Measurements from ENCODE around the gene CELF1. TPM values are rescaled to one million over a fixed set of nuclear protein-coding genes. Genes with fewer than 3 reads are reported as not detected.

The CELF1 gene
- total RNA-seq, 1 donor from 2014 or later, result 76.3 TPM

DNA sequence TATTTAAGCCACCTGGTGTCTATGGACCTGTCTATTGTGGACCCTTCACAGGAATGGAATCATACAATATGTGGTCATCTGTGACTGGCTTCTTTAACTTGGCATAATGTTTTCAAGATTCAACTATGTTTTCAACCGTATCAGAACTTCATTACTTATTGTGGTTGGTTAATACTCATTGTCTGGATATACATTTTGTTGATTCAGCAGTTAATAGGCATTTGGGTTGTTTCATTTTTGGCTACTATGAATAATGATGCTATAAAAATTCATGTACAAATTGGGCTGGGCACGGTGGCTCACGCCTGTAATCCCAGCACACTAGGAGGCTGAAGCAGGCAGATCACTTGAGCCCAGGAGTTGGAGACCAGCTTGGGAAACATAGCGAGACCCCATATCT lies 101.5 kb downstream of the CELF1 start:
- no peak for TF ChIP-seq CTCF (IDR thresholded peaks at IDR 0.05; ENCODE audit: insufficient read depth, low read length, poor library complexity, severe bottlenecking)
- no peaks in the 10 kb centered on the region for H3K27me3 ChIP-seq (ENCODE audit: control insufficient read depth, insufficient read depth, low read length)
- H3K36me3 ChIP-seq (ENCODE audit: control insufficient read depth, insufficient read depth, low read length), result no peaks in the 10 kb centered on the region
- no peak for DNase-seq (ENCODE audit: low read depth)
- H3K4me3 ChIP-seq (ENCODE audit: low read depth, low read length), result no peak overlapping the region

GRCh38 chr11:47449541-47449940 lies 103.4 kb downstream of the CELF1 start:
- no peaks in the 10 kb centered on the region for H3K27me3 ChIP-seq (ENCODE audit: control insufficient read depth, insufficient read depth, low read length)
- no peak for TF ChIP-seq CTCF (IDR thresholded peaks at IDR 0.05; ENCODE audit: insufficient read depth, low read length, poor library complexity, severe bottlenecking)

DNA sequence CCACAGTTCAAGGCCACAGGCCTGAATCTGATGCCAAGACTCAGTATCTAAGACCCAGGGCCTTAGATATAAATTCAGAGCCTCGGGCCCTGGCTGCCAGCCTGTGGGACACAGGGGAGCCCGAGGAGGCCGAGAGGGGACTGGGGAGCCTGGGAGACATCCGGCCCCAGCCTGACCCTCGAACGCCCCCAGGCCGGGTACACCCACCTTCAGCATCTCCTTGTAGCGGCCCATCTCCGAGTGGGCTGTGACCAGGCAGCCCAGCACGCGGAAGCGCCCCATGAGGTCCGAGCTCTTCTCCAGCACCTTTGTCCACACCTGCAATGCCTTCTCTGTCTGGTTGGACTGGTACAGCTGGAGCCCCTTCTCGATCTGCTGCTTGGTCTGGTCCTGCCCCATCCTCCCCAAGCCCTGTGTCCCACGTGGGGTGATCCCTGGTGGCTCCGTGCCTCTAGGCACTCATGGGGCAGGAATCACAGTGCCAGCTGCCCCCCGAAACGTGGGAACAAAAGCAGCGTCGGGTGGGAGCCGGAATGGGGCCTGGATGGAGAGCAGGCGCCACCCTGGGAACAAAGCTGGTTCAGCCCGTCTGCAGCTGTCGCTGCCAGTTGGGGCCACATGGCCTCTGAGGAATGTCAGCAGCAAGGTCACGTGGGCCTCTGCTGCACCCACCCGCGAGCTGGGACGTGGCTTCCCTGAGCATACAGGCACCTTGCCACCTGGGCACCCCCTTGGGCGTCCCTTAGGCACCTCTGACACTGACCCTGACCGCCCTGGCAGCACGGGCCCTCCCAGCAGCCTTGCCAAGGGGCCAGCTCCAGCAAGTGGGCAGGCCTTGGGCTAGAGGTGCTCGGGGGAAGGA lies 104.1 kb downstream of the CELF1 start, which contains the start of gene RAPSN:
TSS of gene RAPSN (minus strand) at position 571 of the 862 bp plus-strand sequence. CDS start at position 399, 172 bp downstream.
- H3K36me3 ChIP-seq (ENCODE audit: control insufficient read depth, insufficient read depth, low read length), result no peaks in the 10 kb centered on the region
- no peaks in the 10 kb centered on the region for H3K27me3 ChIP-seq (ENCODE audit: control insufficient read depth, insufficient read depth, low read length)
- DNase-seq (ENCODE audit: low read depth), result no peak
- no peak for TF ChIP-seq CTCF (IDR thresholded peaks at IDR 0.05; ENCODE audit: insufficient read depth, low read length, poor library complexity, severe bottlenecking)
- H3K4me3 ChIP-seq (ENCODE audit: low read depth, low read length), result no peak within 1 kb of the TSS

More at GRCh38 chr11:47449541-47449940, 103.4 kb downstream of the CELF1 start:
- no peak for DNase-seq (ENCODE audit: low read depth)
- Histone ChIP-seq H3K36me3 (ENCODE audit: control insufficient read depth, insufficient read depth, low read length) (no peaks in the 10 kb centered on the region), H3K4me3 (ENCODE audit: low read depth, low read length) (no peak overlapping the region)

- Histone ChIP-seq H3K27me3 (ENCODE audit: control insufficient read depth, insufficient read depth, low read length) (no peaks in the 10 kb centered on the region), H3K4me3 (ENCODE audit: low read depth, low read length) (no peak overlapping the region), H3K36me3 (ENCODE audit: control insufficient read depth, insufficient read depth, low read length) (no peaks in the 10 kb centered on the region)
- no peak for DNase-seq (ENCODE audit: low read depth)
- no peak for TF ChIP-seq CTCF (IDR thresholded peaks at IDR 0.05; ENCODE audit: insufficient read depth, low read length, poor library complexity, severe bottlenecking)
These were observed 105.0 kb downstream of the CELF1 start for GRCh38 chr11:47447906-47448305.

DNA sequence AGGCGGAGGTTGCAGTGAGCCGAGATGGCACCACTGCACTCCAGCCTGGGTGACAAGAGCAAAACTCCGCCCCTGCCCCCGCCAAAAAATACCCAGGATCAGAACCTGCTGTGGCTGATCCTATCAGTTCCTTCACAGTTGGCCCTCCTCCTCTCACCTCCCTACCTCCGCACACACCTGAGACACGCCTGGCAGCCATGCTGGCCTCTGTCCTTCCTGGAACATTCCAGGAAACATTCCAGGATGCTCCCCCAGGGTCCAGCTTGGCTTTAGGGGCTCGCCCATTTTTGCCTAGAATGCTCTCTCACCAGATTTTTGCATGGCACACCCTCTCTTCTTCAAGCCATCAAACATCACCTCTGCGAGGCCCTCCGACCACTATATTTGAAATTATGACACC lies 106.1 kb downstream of the CELF1 start:
- DNase-seq (ENCODE audit: low read depth), result no peak
- Histone ChIP-seq H3K27me3 (ENCODE audit: control insufficient read depth, insufficient read depth, low read length) (no peaks in the 10 kb centered on the region), H3K36me3 (ENCODE audit: control insufficient read depth, insufficient read depth, low read length) (no peaks in the 10 kb centered on the region), H3K4me3 (ENCODE audit: low read depth, low read length) (no peak overlapping the region)
- TF ChIP-seq CTCF (IDR thresholded peaks at IDR 0.05; ENCODE audit: insufficient read depth, low read length, poor library complexity, severe bottlenecking), result no peak

Data from kidney epithelial cell (primary cell).